Astrocyte (in vitro differentiated cells and primary cell): ENCODE data around the gene HELT.

ENCODE experiments used
- EZH2 ChIP-seq: IDR thresholded peaks from 2 replicates; pipeline ENCODE4 v1.6.1; 2012; ENCODE audit warnings: mild to moderate bottlenecking, low read length, inconsistent platforms; ENCODE audit not compliant: insufficient read depth
- TF ChIP-seq, protein P1 (sequence below): IDR thresholded peaks from 2 replicates; pipeline ENCODE4 v1.5.1; 2011; ENCODE audit warnings: low read depth, mild to moderate bottlenecking, inconsistent platforms, low read length, moderate library complexity; ENCODE audit not compliant: insufficient read depth

DNA sequence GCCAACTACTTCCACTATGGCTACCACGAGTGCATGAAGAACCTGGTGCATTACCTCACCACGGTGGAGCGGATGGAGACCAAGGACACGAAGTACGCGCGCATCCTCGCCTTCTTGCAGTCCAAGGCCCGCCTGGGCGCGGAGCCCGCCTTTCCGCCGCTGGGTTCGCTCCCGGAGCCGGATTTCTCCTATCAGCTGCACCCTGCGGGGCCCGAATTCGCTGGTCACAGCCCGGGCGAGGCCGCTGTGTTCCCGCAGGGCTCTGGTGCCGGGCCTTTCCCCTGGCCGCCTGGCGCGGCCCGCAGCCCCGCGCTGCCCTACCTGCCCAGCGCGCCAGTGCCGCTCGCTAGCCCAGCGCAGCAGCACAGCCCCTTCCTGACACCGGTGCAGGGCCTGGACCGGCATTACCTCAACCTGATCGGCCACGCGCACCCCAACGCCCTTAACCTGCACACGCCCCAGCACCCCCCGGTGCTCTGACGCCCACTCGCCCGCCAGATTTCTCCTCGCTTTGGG, 2.1 kb downstream of the HELT start:
- TF ChIP-seq, protein P1, sequence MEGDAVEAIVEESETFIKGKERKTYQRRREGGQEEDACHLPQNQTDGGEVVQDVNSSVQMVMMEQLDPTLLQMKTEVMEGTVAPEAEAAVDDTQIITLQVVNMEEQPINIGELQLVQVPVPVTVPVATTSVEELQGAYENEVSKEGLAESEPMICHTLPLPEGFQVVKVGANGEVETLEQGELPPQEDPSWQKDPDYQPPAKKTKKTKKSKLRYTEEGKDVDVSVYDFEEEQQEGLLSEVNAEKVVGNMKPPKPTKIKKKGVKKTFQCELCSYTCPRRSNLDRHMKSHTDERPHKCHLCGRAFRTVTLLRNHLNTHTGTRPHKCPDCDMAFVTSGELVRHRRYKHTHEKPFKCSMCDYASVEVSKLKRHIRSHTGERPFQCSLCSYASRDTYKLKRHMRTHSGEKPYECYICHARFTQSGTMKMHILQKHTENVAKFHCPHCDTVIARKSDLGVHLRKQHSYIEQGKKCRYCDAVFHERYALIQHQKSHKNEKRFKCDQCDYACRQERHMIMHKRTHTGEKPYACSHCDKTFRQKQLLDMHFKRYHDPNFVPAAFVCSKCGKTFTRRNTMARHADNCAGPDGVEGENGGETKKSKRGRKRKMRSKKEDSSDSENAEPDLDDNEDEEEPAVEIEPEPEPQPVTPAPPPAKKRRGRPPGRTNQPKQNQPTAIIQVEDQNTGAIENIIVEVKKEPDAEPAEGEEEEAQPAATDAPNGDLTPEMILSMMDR: no peak
- peak; percentile 52 for TF ChIP-seq EZH2
